Kidney (tissue), 14 donors: Measurements from ENCODE around the gene LMX1B. TPM values are rescaled to one million over a fixed set of nuclear protein-coding genes. Genes with fewer than 3 reads are reported as not detected.
A peak's percentile ranks its signal among the peaks of the same experiment; 100 is the strongest.

Experiments used
- DNase-seq, 5 donors: peaks; one replicate each; pipeline ENCODE4 v3.0.0-alpha.2; 2013 to 2020
- FAIRE-seq: peaks from 2 replicates; lab custom pipeline; 2012; peaks lifted over from hg19 to GRCh38; lab: Jason Lieb, UNC
- H3K27ac ChIP-seq, 2 donors: one replicate each; pipeline ENCODE4 v1.7.0; 2013; ENCODE audit warnings: low read depth in 2 of 2, low read length in 2 of 2, inconsistent platforms in 1 of 2
- H3K27me3 ChIP-seq: one replicate; pipeline ENCODE4 v1.7.1; 2013; ENCODE audit warnings: low read length, inconsistent platforms; ENCODE audit not compliant: control insufficient read depth, insufficient read depth
- H3K36me3 ChIP-seq, 3 donors: one replicate each; pipeline versions ENCODE4 v1.7.0 to v1.7.1; 2013; ENCODE audit warnings: low read length in 3 of 3, control low read depth in 1 of 3, inconsistent platforms in 1 of 3; ENCODE audit not compliant: insufficient read depth in 3 of 3, control insufficient read depth in 2 of 3
- H3K4me1 ChIP-seq, 3 donors: one replicate each; pipeline versions ENCODE4 v1.7.0 to v1.7.1; 2013; ENCODE audit warnings: low read length in 3 of 3, inconsistent platforms in 1 of 3, low read depth in 1 of 3; ENCODE audit not compliant: control insufficient read depth in 2 of 3, insufficient read depth in 2 of 3
- H3K4me3 ChIP-seq, 3 donors: one replicate each; pipeline versions ENCODE4 v1.7.0 to v1.8.1; 2013; ENCODE audit warnings: low read length in 3 of 3, control low read depth in 1 of 3, inconsistent platforms in 1 of 3
- H3K9ac ChIP-seq, 3 donors: one replicate each; pipeline versions ENCODE4 v1.7.0 to v1.7.1; 2013; ENCODE audit warnings: low read length in 3 of 3, control low read depth in 1 of 3, inconsistent platforms in 1 of 3
- H3K9me3 ChIP-seq, 3 donors: one replicate each; pipeline versions ENCODE4 v1.7.0 to v1.7.1; 2013; ENCODE audit warnings: low read length in 3 of 3, control low read depth in 1 of 3, inconsistent platforms in 1 of 3; ENCODE audit not compliant: control insufficient read depth in 2 of 3, insufficient read depth in 1 of 3
- CTCF ChIP-seq: IDR thresholded peaks from 3 replicates; pipeline ENCODE4 v1.5.1; 2012; ENCODE audit warnings: mild to moderate bottlenecking, moderate library complexity, borderline replicate concordance; ENCODE audit not compliant: insufficient read depth; ENCODE audit errors: extremely low read depth
- intact Hi-C: fragments of 100-400 bp; cut with DNase I; formaldehyde crosslinking; loops from one replicate; pipeline ENCODE4 v1.11.1; 2022
- polyA plus RNA-seq: library from polyadenylated mRNA; stranded (reverse); fragments of 350-450 nt; fragmentation: Illumina TruSeq; extraction: RNeasy Lipid Tissue Mini Kit (QIAGEN cat#74804); gene quantifications from one replicate; pipeline ENCODE4 v1.2.3, GENCODE V29; 2014; ENCODE audit warnings: low read depth, low replicate concordance; ENCODE audit not compliant: insufficient read depth
- total RNA-seq: library from RNA; stranded (reverse); fragmentation: NEBNext Ultra II Directional; extraction: Animal tissue kit (Norgen Biotek cat#: 25700); gene quantifications from one replicate; pipeline ENCODE4 v1.2.1, GENCODE V29; 2021
- donor health status: control.
- donor health status: control.
- donor health status: control.
- donor health status: control.
- donor health status: control.
- donor health status: DM: yes; HTN: yes; CAD: no.
- donor health status: Normal renal cell carcinoma (clear cell type).

LMX1B gene
- total and polyA plus RNA-seq, 2 donors from 2014 or later, result 0.57 to 2.6 TPM

- Histone ChIP-seq H3K36me3 (no peaks in the 10 kb centered on the region), H3K27ac (no peak overlapping the region), H3K4me3 (no peak overlapping the region), H3K9ac (no peak overlapping the region), H3K9me3 (no peaks in the 10 kb centered on the region), H3K4me1 (peaks cover 0 to 19% (median 4%) of the 10 kb centered on the region in 3 donors), H3K27me3 (peaks cover 23% of the 10 kb centered on the region)
- FAIRE-seq, result no peak
- no peak for TF ChIP-seq CTCF
- DNase-seq, result peak in 3 of 5 donors; percentile 45 to 74 (median 72)
- intact Hi-C loops, result loop anchor here (10.0 kb wide), 1 partner anchor 172 kb away; no protein-coding TSS in a partner anchor
Measured at GRCh38 chr9:126612813-126613641, 701 bp upstream of the LMX1B start.

GRCh38 chr9:126614088-126614454, 343 bp downstream of the LMX1B start:
- Histone ChIP-seq H3K27ac (no peak overlapping the region), H3K9me3 (no peaks in the 10 kb centered on the region), H3K27me3 (peaks cover 28% of the 10 kb centered on the region), H3K36me3 (no peaks in the 10 kb centered on the region), H3K4me1 (peaks cover 0 to 19% (median 4%) of the 10 kb centered on the region in 3 donors), H3K4me3 (no peak overlapping the region), H3K9ac (no peak overlapping the region)
- DNase-seq, result peak in 1 of 5 donors; percentile 59
- TF ChIP-seq CTCF, result no peak
- intact Hi-C loops, result loop anchor here (10.0 kb wide), 1 partner anchor 171 kb away; no protein-coding TSS in a partner anchor
- FAIRE-seq, result no peak

GRCh38 chr9:126614455-126615244, 922 bp downstream of the LMX1B start:
- intact Hi-C loops, result loop anchor here (10.0 kb wide), 1 partner anchor 170 kb away; no protein-coding TSS in a partner anchor
- peak in 2 of 5 donors; percentile 37 to 71 for DNase-seq
- H3K27me3 ChIP-seq, result peaks cover 31% of the 10 kb centered on the region
- H3K4me3 ChIP-seq, result peak overlapping the region in 1 of 3 donors; percentile 16
- TF ChIP-seq CTCF, result no peak
- H3K9ac ChIP-seq, result no peak overlapping the region
- peaks cover 0 to 19% (median 4%) of the 10 kb centered on the region in 3 donors for H3K4me1 ChIP-seq
- no peak overlapping the region for H3K27ac ChIP-seq
- no peaks in the 10 kb centered on the region for H3K36me3 ChIP-seq
- FAIRE-seq, result no peak
- no peaks in the 10 kb centered on the region for H3K9me3 ChIP-seq
